ENCODE results near the gene PDHB. TPM values are rescaled to one million over a fixed set of nuclear protein-coding genes. Genes with fewer than 3 reads are reported as not detected.

The PDHB gene
- total and polyA plus RNA-seq, 4 donors = 47.8 to 92.1 (median 60.6) TPM

- TF ChIP-seq JUND (IDR thresholded peaks at IDR 0.05) (no peak), HNF4G (IDR thresholded peaks at IDR 0.05) (no peak), RAD21 (IDR thresholded peaks at IDR 0.05) (peak in 1 of 2 donors; percentile 29), FOXA1 (IDR thresholded peaks at IDR 0.05) (no peak), RXRA (IDR thresholded peaks at IDR 0.05) (peak; percentile 8 to 34), NR2F2 (IDR thresholded peaks at IDR 0.05) (no peak), YY1 (IDR thresholded peaks at IDR 0.05) (no peak), ATF3 (IDR thresholded peaks at IDR 0.05) (no peak), SP1 (IDR thresholded peaks at IDR 0.05) (peak; percentile 34), HNF4A (conservative IDR thresholded peaks at IDR 0.05) (peak; percentile 63 to 69)
- TF ChIP-seq, protein P1, sequence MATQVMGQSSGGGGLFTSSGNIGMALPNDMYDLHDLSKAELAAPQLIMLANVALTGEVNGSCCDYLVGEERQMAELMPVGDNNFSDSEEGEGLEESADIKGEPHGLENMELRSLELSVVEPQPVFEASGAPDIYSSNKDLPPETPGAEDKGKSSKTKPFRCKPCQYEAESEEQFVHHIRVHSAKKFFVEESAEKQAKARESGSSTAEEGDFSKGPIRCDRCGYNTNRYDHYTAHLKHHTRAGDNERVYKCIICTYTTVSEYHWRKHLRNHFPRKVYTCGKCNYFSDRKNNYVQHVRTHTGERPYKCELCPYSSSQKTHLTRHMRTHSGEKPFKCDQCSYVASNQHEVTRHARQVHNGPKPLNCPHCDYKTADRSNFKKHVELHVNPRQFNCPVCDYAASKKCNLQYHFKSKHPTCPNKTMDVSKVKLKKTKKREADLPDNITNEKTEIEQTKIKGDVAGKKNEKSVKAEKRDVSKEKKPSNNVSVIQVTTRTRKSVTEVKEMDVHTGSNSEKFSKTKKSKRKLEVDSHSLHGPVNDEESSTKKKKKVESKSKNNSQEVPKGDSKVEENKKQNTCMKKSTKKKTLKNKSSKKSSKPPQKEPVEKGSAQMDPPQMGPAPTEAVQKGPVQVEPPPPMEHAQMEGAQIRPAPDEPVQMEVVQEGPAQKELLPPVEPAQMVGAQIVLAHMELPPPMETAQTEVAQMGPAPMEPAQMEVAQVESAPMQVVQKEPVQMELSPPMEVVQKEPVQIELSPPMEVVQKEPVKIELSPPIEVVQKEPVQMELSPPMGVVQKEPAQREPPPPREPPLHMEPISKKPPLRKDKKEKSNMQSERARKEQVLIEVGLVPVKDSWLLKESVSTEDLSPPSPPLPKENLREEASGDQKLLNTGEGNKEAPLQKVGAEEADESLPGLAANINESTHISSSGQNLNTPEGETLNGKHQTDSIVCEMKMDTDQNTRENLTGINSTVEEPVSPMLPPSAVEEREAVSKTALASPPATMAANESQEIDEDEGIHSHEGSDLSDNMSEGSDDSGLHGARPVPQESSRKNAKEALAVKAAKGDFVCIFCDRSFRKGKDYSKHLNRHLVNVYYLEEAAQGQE (IDR thresholded peaks at IDR 0.05) = no peak
- TF ChIP-seq, protein P2, sequence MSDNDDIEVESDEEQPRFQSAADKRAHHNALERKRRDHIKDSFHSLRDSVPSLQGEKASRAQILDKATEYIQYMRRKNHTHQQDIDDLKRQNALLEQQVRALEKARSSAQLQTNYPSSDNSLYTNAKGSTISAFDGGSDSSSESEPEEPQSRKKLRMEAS (IDR thresholded peaks at IDR 0.05) = no peak
- no peak overlapping the region for H3K4me3 ChIP-seq (ENCODE audit: low read depth in 1 of 3, low read length in 3 of 3)
- no peak for DNase-seq (ENCODE audit: low spot score)
- peaks cover 0 to 12% (median under 1%) of the 10 kb centered on the region in 4 donors for H3K36me3 ChIP-seq (ENCODE audit: control insufficient read depth in 4 of 4, insufficient read depth in 3 of 4, low read depth in 1 of 4, low read length in 3 of 4)
- H3K27me3 ChIP-seq (ENCODE audit: control insufficient read depth in 4 of 4, insufficient read depth in 4 of 4, low read length in 3 of 4) = no peaks in the 10 kb centered on the region
- H3K27ac ChIP-seq (ENCODE audit: low read depth in 1 of 2, low read length in 2 of 2) = no peak overlapping the region
- WGBS = 37% methylated on average over 2 of the region's 2 CpGs
- H3K9me3 ChIP-seq (ENCODE audit: control insufficient read depth in 4 of 4, low read length in 3 of 4) = no peaks in the 10 kb centered on the region
- H3K9ac ChIP-seq (ENCODE audit: low read depth in 1 of 2, low read length in 2 of 2) = no peak overlapping the region
- H3K4me1 ChIP-seq (ENCODE audit: control insufficient read depth in 4 of 4, insufficient read depth in 4 of 4, low read length in 3 of 4) = peaks cover 3 to 19% (median 7%) of the 10 kb centered on the region in 4 donors
These were observed 16.6 kb downstream of the PDHB start for GRCh38 chr3:58417075-58417474.

DNA sequence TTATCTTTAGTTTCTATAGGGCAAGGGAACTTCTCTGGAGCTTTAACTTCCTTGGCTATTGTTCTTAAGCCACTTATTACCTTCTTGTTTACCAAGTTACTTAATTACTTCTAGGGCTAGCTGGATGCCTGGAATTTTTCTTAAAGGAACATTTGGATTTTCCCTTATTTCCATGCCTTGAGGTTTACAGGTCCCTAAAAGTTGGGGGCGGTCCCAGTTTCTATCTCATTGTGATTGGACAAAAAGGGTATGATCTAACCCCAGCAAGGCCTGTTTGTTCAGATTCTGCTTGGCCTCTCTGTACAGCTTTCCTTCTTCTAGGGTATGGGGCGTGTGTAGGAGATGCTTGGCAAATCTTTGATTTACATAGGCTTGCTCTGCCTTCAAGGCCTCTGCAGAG is 17.4 kb downstream of the PDHB start:
- 95% methylated on average over 2 of the region's 2 CpGs for WGBS
- TF ChIP-seq NR2F2 (IDR thresholded peaks at IDR 0.05) (no peak), FOXA1 (IDR thresholded peaks at IDR 0.05) (no peak), HNF4A (conservative IDR thresholded peaks at IDR 0.05) (no peak), CTCF (IDR thresholded peaks at IDR 0.05; ENCODE audit: low read depth, low read length, missing input control) (no peak), YY1 (IDR thresholded peaks at IDR 0.05) (no peak), SP1 (IDR thresholded peaks at IDR 0.05) (no peak), EGR1 (IDR thresholded peaks at IDR 0.05; ENCODE audit: low read depth in 2 of 2) (no peak), FOXA2 (IDR thresholded peaks at IDR 0.05) (no peak), GABPA (IDR thresholded peaks at IDR 0.05 in 1 of 2, conservative IDR thresholded peaks at IDR 0.05 in 1 of 2) (no peak), RXRA (IDR thresholded peaks at IDR 0.05) (no peak), JUND (IDR thresholded peaks at IDR 0.05) (no peak)
- TF ChIP-seq, protein P1 (IDR thresholded peaks at IDR 0.05) = no peak
- TF ChIP-seq, protein P3, sequence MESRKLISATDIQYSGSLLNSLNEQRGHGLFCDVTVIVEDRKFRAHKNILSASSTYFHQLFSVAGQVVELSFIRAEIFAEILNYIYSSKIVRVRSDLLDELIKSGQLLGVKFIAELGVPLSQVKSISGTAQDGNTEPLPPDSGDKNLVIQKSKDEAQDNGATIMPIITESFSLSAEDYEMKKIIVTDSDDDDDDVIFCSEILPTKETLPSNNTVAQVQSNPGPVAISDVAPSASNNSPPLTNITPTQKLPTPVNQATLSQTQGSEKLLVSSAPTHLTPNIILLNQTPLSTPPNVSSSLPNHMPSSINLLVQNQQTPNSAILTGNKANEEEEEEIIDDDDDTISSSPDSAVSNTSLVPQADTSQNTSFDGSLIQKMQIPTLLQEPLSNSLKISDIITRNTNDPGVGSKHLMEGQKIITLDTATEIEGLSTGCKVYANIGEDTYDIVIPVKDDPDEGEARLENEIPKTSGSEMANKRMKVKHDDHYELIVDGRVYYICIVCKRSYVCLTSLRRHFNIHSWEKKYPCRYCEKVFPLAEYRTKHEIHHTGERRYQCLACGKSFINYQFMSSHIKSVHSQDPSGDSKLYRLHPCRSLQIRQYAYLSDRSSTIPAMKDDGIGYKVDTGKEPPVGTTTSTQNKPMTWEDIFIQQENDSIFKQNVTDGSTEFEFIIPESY (IDR thresholded peaks at IDR 0.05) = no peak
- H3K36me3 ChIP-seq (ENCODE audit: control insufficient read depth in 4 of 4, insufficient read depth in 3 of 4, low read depth in 1 of 4, low read length in 3 of 4) = peaks cover 0 to 18% (median 1%) of the 10 kb centered on the region in 4 donors

More for the DNA sequence above, 17.4 kb downstream of the PDHB start:
- Histone ChIP-seq H3K9me3 (ENCODE audit: control insufficient read depth in 4 of 4, low read length in 3 of 4) (no peaks in the 10 kb centered on the region), H3K4me1 (ENCODE audit: control insufficient read depth in 4 of 4, insufficient read depth in 4 of 4, low read length in 3 of 4) (peaks cover 3 to 19% (median 7%) of the 10 kb centered on the region in 4 donors), H3K4me3 (ENCODE audit: low read depth in 1 of 3, low read length in 3 of 3) (no peak overlapping the region), H3K9ac (ENCODE audit: low read depth in 1 of 2, low read length in 2 of 2) (no peak overlapping the region), H3K27ac (ENCODE audit: low read depth in 1 of 2, low read length in 2 of 2) (no peak overlapping the region), H3K27me3 (ENCODE audit: control insufficient read depth in 4 of 4, insufficient read depth in 4 of 4, low read length in 3 of 4) (no peaks in the 10 kb centered on the region)
- DNase-seq (ENCODE audit: low spot score) = no peak

Measured in liver (tissue), 9 donors.